ENCODE data around the gene DGKI.
A peak's percentile ranks its signal among the peaks of the same experiment; 100 is the strongest.

The DGKI gene

DNA sequence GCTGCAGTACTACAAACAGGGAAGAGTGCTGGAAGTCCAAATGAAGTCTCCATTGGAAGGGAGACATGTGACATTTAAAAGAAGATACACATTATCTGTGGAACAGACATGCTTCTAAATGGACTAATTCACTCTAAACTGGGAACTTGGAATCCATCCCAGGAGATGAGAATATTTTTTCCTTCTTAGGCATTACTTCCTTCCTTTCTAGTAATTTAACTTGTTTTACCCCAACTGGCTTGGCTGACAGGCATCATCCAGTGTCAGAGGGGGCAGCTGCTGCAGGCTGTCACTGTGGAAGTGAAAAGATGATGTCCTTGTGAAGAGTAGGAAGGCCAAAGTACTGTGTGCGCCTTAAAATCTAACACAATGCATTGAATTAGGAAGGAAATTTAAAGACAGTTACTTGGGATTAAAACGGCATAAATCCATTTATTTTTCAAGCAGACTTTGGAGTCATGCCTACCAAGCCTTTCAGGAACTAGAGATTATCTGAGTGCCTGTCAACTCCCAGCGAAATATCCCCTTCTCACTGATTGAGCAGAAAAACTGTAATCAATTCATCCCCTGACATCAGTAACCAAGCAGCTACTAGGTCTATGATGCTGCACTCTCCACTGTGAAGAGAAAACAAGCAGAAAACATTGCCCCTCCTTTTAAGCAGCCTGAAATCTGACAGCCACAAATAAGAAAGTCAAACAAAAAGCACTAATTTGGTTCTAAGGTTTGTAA lies 161.2 kb downstream of the DGKI start:
- no peak for DNase-seq (ENCODE audit: low read depth)

DNA sequence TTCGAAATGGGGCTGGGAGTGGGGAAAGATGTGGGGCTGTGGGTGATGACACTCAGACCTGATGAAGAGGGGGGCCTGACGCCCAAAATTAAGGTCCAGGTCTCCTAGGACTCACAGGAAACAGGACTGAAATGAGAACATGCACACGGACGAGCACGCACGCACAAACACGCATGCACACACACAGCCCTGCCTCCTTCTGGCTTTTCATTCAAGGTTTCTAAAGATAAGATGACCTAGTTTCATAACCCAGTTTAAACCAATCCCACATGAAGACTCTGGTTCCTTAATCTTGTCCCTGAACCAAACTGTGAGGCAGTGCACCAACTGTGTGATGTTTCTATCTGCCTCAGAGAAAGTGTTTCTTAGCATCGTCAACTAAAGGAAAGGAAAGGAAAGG lies 162.0 kb downstream of the DGKI start:
- DNase-seq (ENCODE audit: low read depth), result no peak

- DNase-seq (ENCODE audit: low read depth), result no peak
Measured at GRCh38 chr7:137684316-137684715, 162.5 kb downstream of the DGKI start.

- DNase-seq (ENCODE audit: low read depth), result peak; percentile 68
Measured at GRCh38 chr7:137682596-137682995, 164.2 kb downstream of the DGKI start.

GRCh38 chr7:137681657-137682562 lies 164.9 kb downstream of the DGKI start:
- peak; percentile 88 for DNase-seq (ENCODE audit: low read depth)

DNA sequence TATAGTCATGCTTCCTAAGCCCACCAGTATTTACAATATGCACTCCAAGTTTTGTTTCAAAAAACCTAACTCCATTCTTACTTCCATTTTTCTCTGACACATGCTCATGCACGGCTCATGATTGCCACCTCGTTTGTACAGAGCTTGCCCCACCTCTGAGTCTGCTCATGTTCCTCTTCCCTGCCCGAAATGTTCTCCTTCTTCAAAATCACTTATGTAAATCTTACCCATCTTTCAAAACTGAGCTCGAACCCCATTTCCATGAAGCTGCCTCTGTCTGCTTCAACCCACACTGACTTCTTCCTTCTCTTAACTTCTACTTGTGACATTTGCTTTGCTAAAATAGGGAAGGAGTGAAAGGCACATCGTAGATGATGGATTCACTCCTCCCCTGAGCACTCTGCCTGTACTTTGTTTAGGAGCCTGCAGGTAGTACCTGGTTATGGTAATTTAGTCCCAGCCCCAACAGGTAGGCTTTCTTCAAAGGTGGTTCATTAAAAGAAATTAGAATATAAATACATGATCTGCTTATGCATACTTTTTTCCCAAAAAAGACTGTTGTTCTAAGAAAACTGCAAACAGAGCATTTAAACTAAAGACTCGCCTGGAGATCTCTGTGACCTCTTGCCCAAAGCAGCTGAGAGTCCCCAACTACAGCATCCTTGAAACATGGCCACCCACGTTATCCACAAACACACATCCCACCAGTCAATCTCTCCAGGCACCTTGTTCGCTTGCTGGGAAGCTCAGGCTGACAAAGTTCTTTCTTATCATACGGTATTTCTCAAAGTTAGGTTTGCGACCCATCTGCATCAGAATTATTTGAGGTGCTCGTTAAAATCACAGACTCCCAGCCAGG lies 172.0 kb downstream of the DGKI start:
- DNase-seq (ENCODE audit: low read depth), result no peak

- no peak for DNase-seq (ENCODE audit: low read depth)
Measured at GRCh38 chr7:137674048-137674447, 172.7 kb downstream of the DGKI start.

DNA sequence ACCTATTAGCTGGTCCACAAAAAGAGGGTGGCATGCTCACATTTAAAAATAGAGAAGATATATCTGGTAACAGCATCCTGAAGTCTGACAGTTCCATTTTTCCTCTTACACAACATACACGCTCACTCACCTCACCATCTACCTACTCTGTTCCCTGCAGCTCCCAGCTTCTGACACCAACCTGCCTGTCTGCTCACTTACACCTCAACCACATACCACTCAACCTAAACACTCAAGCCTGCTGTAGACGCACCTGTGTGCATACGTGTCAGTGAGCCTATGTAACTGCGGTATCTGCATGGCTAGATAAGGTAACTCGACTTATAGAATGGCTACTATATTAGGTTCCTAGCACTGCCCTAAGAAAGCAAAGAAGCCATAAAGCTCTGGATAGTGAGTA lies 174.9 kb downstream of the DGKI start:
- no peak for DNase-seq (ENCODE audit: low read depth)

GRCh38 chr7:137670222-137671064 lies 176.3 kb downstream of the DGKI start:
- DNase-seq (ENCODE audit: low read depth), result peak; percentile 66

DNA sequence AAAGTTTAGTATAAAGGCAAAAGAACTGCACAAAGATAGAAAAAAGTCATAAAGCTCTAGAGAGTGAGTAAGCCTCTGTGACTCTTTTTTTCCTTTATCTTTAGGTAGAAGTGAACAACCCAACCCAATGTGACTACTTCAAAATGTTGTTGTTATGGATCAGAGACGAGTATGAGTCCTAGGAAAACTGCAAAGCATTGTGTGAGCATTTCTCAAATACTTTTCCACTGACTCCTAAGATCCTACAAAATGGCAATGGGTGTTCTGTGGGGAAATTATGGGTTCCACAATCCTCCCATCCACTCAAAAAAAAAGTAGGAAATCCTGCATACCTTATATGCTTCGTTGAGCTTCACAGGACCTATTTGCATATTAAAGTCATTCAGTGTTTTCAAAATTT lies 177.1 kb downstream of the DGKI start:
- peak; percentile 72 for DNase-seq (ENCODE audit: low read depth)

DNA sequence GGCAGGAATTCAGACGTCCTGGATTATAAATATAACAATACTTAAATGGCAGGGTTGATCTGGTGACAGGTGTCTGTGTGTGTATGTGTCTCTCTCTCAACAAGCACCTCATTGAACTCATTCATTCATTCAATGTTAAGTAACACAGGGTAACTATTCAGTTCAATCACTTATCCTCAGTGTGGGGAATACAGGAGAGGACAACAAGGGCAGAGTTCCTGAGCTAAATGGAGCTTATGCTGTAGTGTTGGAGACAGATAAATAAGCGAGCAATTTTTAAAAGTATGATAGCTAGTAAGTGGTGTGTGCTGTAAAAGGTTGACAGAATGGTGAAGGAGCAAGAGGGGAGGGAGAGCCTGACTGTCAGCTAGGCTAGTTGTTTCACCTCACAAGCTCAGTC lies 178.4 kb downstream of the DGKI start:
- DNase-seq (ENCODE audit: low read depth), result no peak

- peak; percentile 95 for DNase-seq (ENCODE audit: low read depth)
Measured at GRCh38 chr7:137667633-137668387, 179.0 kb downstream of the DGKI start.

DNA sequence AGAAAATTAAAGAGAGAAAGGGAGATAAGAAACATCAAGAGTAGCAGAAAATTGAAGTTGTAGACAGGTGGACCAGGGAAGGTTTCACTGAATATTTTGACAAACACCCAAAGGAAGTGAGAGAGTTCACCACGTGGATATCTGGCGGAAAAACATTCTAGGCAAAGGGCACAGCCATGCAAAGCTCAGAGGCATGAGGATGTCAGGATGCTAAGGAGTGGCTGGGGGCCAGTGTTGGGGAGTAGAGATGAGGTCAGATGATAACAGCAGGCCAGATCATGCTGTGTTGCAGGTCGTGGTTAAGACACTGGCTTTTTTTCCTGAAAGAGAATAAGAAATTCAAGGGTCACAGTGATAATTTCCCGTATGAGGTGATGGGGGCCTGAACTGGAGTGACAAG lies 181.9 kb downstream of the DGKI start:
- DNase-seq (ENCODE audit: low read depth), result peak; percentile 22

DNA sequence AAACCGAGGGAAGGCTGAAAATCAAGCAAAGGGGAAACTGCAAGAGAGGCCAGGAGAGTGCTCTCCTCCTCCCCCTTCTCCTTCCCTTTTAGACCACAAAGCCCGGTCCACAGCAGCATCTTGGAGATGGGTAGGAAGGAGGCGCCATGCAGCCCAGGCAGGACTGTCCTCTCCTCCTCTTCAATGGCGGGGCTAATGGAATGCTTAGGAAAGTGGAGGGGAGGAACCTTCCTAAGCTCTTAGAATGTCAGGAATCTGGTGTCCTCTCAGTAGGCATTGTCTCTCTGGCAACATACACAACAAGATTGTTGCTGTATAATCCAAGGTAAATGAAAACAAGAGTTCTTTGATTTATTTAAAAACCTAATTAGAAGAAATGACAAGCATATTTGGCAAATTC lies 185.1 kb downstream of the DGKI start:
- no peak for DNase-seq (ENCODE audit: low read depth)

GRCh38 chr7:137658190-137658900 lies 188.4 kb downstream of the DGKI start:
- DNase-seq (ENCODE audit: low read depth), result no peak

DNA sequence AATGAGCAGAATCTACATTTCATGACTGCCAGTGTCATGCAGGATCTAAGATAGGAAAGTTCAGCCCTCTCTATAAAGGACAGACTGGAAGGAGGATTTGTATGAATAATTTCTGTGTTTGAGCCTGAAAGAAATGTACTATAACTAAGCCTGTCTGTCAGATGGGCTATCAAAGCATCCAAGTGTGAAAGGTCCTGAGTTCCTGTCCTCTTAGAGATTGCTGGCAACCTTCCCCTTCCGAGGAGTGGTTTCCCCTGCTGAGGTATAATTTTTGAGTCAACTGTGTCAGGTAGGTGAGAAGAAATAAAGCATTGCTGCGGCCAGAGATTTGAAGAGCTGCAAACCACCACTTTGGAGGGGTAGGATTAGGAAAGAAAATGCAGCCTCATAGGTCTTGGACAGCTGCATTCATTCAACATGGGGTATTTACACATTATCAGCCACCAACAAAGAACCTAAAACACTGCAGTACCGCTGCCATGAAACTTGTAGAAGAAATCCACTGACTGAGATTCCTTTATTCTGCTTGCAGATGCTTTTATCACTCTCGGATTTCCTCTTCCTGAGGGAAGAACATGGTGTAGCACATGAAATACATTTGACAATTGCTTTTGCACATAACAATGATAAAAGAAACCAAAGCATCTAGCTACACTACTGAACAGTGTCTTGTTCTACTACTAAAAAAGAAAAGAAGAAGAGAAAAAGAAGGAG lies 189.1 kb downstream of the DGKI start:
- DNase-seq (ENCODE audit: low read depth), result no peak

- no peak for DNase-seq (ENCODE audit: low read depth)
Measured at GRCh38 chr7:137656850-137657232, 189.9 kb downstream of the DGKI start.

GRCh38 chr7:137656227-137656849 lies 190.4 kb downstream of the DGKI start:
- DNase-seq (ENCODE audit: low read depth), result peak; percentile 78

- no peak for DNase-seq (ENCODE audit: low read depth)
Measured at GRCh38 chr7:137655804-137656203, 191.0 kb downstream of the DGKI start.
